ENCODE measurements around the gene CDKAL1. TPM values are rescaled to one million over a fixed set of nuclear protein-coding genes. Genes with fewer than 3 reads are reported as not detected.
"Not testable (repeated sequence)": the region's sequence is repeated elsewhere in the genome, so short reads cannot be mapped to it uniquely, and the experiment has no call there.

The CDKAL1 gene
- polyA plus RNA-seq, 2 of the 4 experiments (the other 2 are of a cell fraction): 4.7 to 8.3 TPM

- TF ChIP-seq BCL3 (IDR thresholded peaks at IDR 0.05): no peak
- TF ChIP-seq GATA3 (IDR thresholded peaks at IDR 0.05; ENCODE audit: borderline replicate concordance): no peak
- TF ChIP-seq USF2 (IDR thresholded peaks at IDR 0.05): no peak
- no peak for TF ChIP-seq SMC3 (IDR thresholded peaks at IDR 0.05)
- TF ChIP-seq NFE2L2 (conservative IDR thresholded peaks at IDR 0.05; ENCODE audit: low read length): no peak
- TF ChIP-seq RCOR1 (IDR thresholded peaks at IDR 0.05; ENCODE audit: low read depth, low read length): no peak
- no peak for TF ChIP-seq NR3C1 (IDR thresholded peaks at IDR 0.05)
- no peak for TF ChIP-seq RFX5 (IDR thresholded peaks at IDR 0.05)
- no peak for TF ChIP-seq MAZ (IDR thresholded peaks at IDR 0.05; ENCODE audit: borderline replicate concordance, low read depth, low read length)
- TF ChIP-seq NPAS2 (CRISPR knock-in tag; IDR thresholded peaks at IDR 0.05; ENCODE audit: borderline replicate concordance): no peak
Measured at GRCh38 chr6:21246075-21246474, 711.8 kb downstream of the CDKAL1 start (continued).

GRCh38 chr6:21254460-21254859 lies 720.2 kb downstream of the CDKAL1 start:
- ATAC-seq: not testable (repeated sequence)

GRCh38 chr6:21256197-21256596 lies 721.9 kb downstream of the CDKAL1 start:
- FAIRE-seq: no peak
- POLR2A ChIA-PET: no interaction called here

More at GRCh38 chr6:21254460-21254859, 720.2 kb downstream of the CDKAL1 start:
- FAIRE-seq; POLR2A ChIA-PET; H3K4me2 ChIP-seq; H3K4me3 ChIP-seq; H3K27ac ChIP-seq; H3K4me1 ChIP-seq; DNase-seq (ENCODE audit: low read depth in 1 of 2, low spot score in 1 of 2); H3K9me3 ChIP-seq; CTCF ChIA-PET: not testable (repeated sequence)

GRCh38 chr6:21257125-21257524 lies 722.9 kb downstream of the CDKAL1 start:
- Histone ChIP-seq H3K4me1 (no peaks in the 10 kb centered on the region), H3K27ac (no peak overlapping the region), H3K4me2 (no peak overlapping the region), H3K4me3 (no peak overlapping the region), H3K9me3 (no peaks in the 10 kb centered on the region; the same call in 2 of the 3 replicates)
- no peak for DNase-seq (ENCODE audit: low read depth in 1 of 2, low spot score in 1 of 2)
- FAIRE-seq: no peak
- ChIA-PET POLR2A (no interaction called here), CTCF (no interaction called here)
- WGBS (ENCODE audit: missing lambda C conversion rate): 40% methylated on average over 2 of the region's 2 CpGs
- TF ChIP-seq MAX (IDR thresholded peaks at IDR 0.05) (no peak), HOXB13 (CRISPR knock-in tag; IDR thresholded peaks at IDR 0.05; ENCODE audit: low read depth) (no peak), FOSL2 (IDR thresholded peaks at IDR 0.05) (no peak), FOSL2 (CRISPR knock-in tag; IDR thresholded peaks at IDR 0.05) (no peak), HDAC2 (IDR thresholded peaks at IDR 0.05) (no peak), KDM1A (IDR thresholded peaks at IDR 0.05; ENCODE audit: low read depth) (no peak), FOSB (CRISPR knock-in tag; IDR thresholded peaks at IDR 0.05) (no peak), TP53 (CRISPR knock-in tag; IDR thresholded peaks at IDR 0.05) (no peak), NPAS2 (CRISPR knock-in tag; IDR thresholded peaks at IDR 0.05; ENCODE audit: borderline replicate concordance) (no peak), ATOH8 (CRISPR knock-in tag; IDR thresholded peaks at IDR 0.05; ENCODE audit: low read depth) (no peak), JUN (IDR thresholded peaks at IDR 0.05) (no peak)
- ATAC-seq: no peak

More at GRCh38 chr6:21256197-21256596, 721.9 kb downstream of the CDKAL1 start:
- TF ChIP-seq EHF (CRISPR knock-in tag; IDR thresholded peaks at IDR 0.05) (no peak), CEBPB (IDR thresholded peaks at IDR 0.05) (no peak), HOXB5 (CRISPR knock-in tag; IDR thresholded peaks at IDR 0.05) (no peak), ZNF302 (CRISPR knock-in tag; IDR thresholded peaks at IDR 0.05) (no peak), PHF8 (IDR thresholded peaks at IDR 0.05; ENCODE audit: borderline replicate concordance, low read depth) (no peak), SREBF2 (IDR thresholded peaks at IDR 0.05) (no peak), MAFK (IDR thresholded peaks at IDR 0.05; ENCODE audit: partially characterized antibody) (no peak), ELK1 (IDR thresholded peaks at IDR 0.05; ENCODE audit: low read depth, low read length) (no peak)
- WGBS (ENCODE audit: missing lambda C conversion rate): 40% methylated on average over 3 of the region's 3 CpGs
- Histone ChIP-seq H3K9me3 (no peaks in the 10 kb centered on the region; the same call in 2 of the 3 replicates), H3K4me3 (no peak overlapping the region), H3K4me1 (no peaks in the 10 kb centered on the region), H3K4me2 (no peak overlapping the region), H3K27ac (no peak overlapping the region)
- CTCF ChIA-PET: interaction anchor here (0.6 kb wide), 2 partner anchors 37 to 653 kb away, joined by 3 read pairs; no protein-coding TSS in a partner anchor
- ATAC-seq (no peak), DNase-seq (ENCODE audit: low read depth in 1 of 2, low spot score in 1 of 2) (no peak)
